ENCODE data around the gene PPP1R26. TPM values are rescaled to one million over a fixed set of nuclear protein-coding genes. Genes with fewer than 3 reads are reported as not detected.

PPP1R26 gene
- total RNA-seq, 1 experiment from 2014 or later = 46.9 TPM

- POLR2A ChIA-PET (ENCODE audit: unreplicated experiment) = no interaction called here
- intact Hi-C loops (cut with micrococcal nuclease; ENCODE audit: unreplicated experiment) = no loop called here
- CTCF ChIA-PET = no interaction called here
These were observed 24.0 kb downstream of the PPP1R26 start for GRCh38 chr9:135503371-135504261.

GRCh38 chr9:135504262-135505243 is 25.0 kb downstream of the PPP1R26 start:
- peak in 1 of 2 experiments; percentile 51 for DNase-seq
- ChIA-PET CTCF (interaction anchor here (0.5 to 0.6 kb wide), 3 partner anchors 9 to 211 kb away, joined by 3 to 15 read pairs (median 8); no protein-coding TSS in a partner anchor), POLR2A (ENCODE audit: unreplicated experiment) (interaction anchor here (0.8 kb wide), 1 partner anchor 24 kb away, joined by 4 read pairs; no protein-coding TSS in a partner anchor)
- Histone ChIP-seq H4K20me1 (ENCODE audit: insufficient read depth) (peaks cover 30% of the 10 kb centered on the region), H3K4me3 (no peak overlapping the region), H3K4me1 (replicated peaks; ENCODE audit: insufficient read depth) (peaks cover 9% of the 10 kb centered on the region; the same call in 1 of the 2 replicates), H3K79me2 (ENCODE audit: low read depth) (peaks cover 23% of the 10 kb centered on the region), H3K4me2 (no peak overlapping the region), H3K9me2 (ENCODE audit: insufficient read depth) (no peaks in the 10 kb centered on the region), H3K27me3 (ENCODE audit: insufficient read depth, low read depth) (no peaks in the 10 kb centered on the region), H3K36me3 (ENCODE audit: low read depth) (no peaks in the 10 kb centered on the region), H3K27ac (no peak overlapping the region), H3F3A (ENCODE audit: insufficient read depth, low read depth) (no peaks in the 10 kb centered on the region), H2AFZ (no peak overlapping the region), H3K9me3 (ENCODE audit: insufficient read depth, low read depth) (no peaks in the 10 kb centered on the region)
- no peak for TF ChIP-seq EZH2 (IDR thresholded peaks at IDR 0.05; ENCODE audit: low read depth)
- TF ChIP-seq, protein P1, sequence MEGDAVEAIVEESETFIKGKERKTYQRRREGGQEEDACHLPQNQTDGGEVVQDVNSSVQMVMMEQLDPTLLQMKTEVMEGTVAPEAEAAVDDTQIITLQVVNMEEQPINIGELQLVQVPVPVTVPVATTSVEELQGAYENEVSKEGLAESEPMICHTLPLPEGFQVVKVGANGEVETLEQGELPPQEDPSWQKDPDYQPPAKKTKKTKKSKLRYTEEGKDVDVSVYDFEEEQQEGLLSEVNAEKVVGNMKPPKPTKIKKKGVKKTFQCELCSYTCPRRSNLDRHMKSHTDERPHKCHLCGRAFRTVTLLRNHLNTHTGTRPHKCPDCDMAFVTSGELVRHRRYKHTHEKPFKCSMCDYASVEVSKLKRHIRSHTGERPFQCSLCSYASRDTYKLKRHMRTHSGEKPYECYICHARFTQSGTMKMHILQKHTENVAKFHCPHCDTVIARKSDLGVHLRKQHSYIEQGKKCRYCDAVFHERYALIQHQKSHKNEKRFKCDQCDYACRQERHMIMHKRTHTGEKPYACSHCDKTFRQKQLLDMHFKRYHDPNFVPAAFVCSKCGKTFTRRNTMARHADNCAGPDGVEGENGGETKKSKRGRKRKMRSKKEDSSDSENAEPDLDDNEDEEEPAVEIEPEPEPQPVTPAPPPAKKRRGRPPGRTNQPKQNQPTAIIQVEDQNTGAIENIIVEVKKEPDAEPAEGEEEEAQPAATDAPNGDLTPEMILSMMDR (conservative IDR thresholded peaks at IDR 0.05) = peak; percentile 78
- intact Hi-C loops (cut with micrococcal nuclease; ENCODE audit: unreplicated experiment) = no loop called here
- no TSS peak for BruUV-seq (replicated peaks)

More at GRCh38 chr9:135503371-135504261, 24.0 kb downstream of the PPP1R26 start:
- H3K4me2 ChIP-seq = no peak overlapping the region
- BruUV-seq (replicated peaks) = TSS peak; percentile 18
- no peak for DNase-seq
- H2AFZ ChIP-seq = no peak overlapping the region
- H3K4me1 ChIP-seq (replicated peaks; ENCODE audit: insufficient read depth) = peaks cover 9% of the 10 kb centered on the region; the same call in 1 of the 2 replicates
- no peaks in the 10 kb centered on the region for H3F3A ChIP-seq (ENCODE audit: insufficient read depth, low read depth)
- no peaks in the 10 kb centered on the region for H3K9me2 ChIP-seq (ENCODE audit: insufficient read depth)
- H3K79me2 ChIP-seq (ENCODE audit: low read depth) = peaks cover 23% of the 10 kb centered on the region
- H4K20me1 ChIP-seq (ENCODE audit: insufficient read depth) = peaks cover 30% of the 10 kb centered on the region
- TF ChIP-seq, protein P1 (conservative IDR thresholded peaks at IDR 0.05) = no peak
- TF ChIP-seq EZH2 (IDR thresholded peaks at IDR 0.05; ENCODE audit: low read depth) = no peak
- no peak overlapping the region for H3K27ac ChIP-seq
- H3K36me3 ChIP-seq (ENCODE audit: low read depth) = no peaks in the 10 kb centered on the region
- H3K9me3 ChIP-seq (ENCODE audit: insufficient read depth, low read depth) = no peaks in the 10 kb centered on the region
- H3K4me3 ChIP-seq = no peak overlapping the region
- H3K27me3 ChIP-seq (ENCODE audit: insufficient read depth, low read depth) = no peaks in the 10 kb centered on the region

Data from PC-9 (cell line).